ENCODE results near the gene GNAQ. TPM values are rescaled to one million over a fixed set of nuclear protein-coding genes. Genes with fewer than 3 reads are reported as not detected.

The GNAQ gene
- total RNA-seq, 1 experiment from 2014 or later, result 55.5 TPM

- no peak overlapping the region for H3K27ac Mint-ChIP-seq
- peaks cover 56% of the 10 kb centered on the region for H3K4me1 Mint-ChIP-seq
- no peaks in the 10 kb centered on the region for H3K9me3 Mint-ChIP-seq
- TF ChIP-seq ZNF232 (CRISPR knock-in tag; IDR thresholded peaks at IDR 0.05), result no peak
- TF ChIP-seq ZBTB21 (CRISPR knock-in tag; IDR thresholded peaks at IDR 0.05; ENCODE audit: borderline replicate concordance), result no peak
- TF ChIP-seq ATF1 (CRISPR knock-in tag; IDR thresholded peaks at IDR 0.05), result no peak
- TF ChIP-seq ERG (CRISPR knock-in tag; IDR thresholded peaks at IDR 0.05), result no peak
- TF ChIP-seq MYBL2 (CRISPR knock-in tag; IDR thresholded peaks at IDR 0.05), result no peak
- no peak for TF ChIP-seq STAT6 (CRISPR knock-in tag; conservative IDR thresholded peaks at IDR 0.05; ENCODE audit: low read depth)
- no peak for DNase-seq (ENCODE audit: low spot score)
- no peak overlapping the region for H3K4me3 Mint-ChIP-seq
- ChIA-PET CTCF (no interaction called here), POLR2A (no interaction called here)
- H3K36me3 Mint-ChIP-seq, result no peaks in the 10 kb centered on the region
- no peak for ATAC-seq
- H3K27me3 Mint-ChIP-seq (ENCODE audit: low read depth), result no peaks in the 10 kb centered on the region
Measured at GRCh38 chr9:78015241-78015640, 16.4 kb downstream of the GNAQ start.

GRCh38 chr9:78014776-78015175 is 16.8 kb downstream of the GNAQ start:
- H3K27ac Mint-ChIP-seq, result peak overlapping the region; percentile 57
- DNase-seq (ENCODE audit: low spot score), result no peak
- no peaks in the 10 kb centered on the region for H3K36me3 Mint-ChIP-seq
- H3K9me3 Mint-ChIP-seq, result no peaks in the 10 kb centered on the region
- no peaks in the 10 kb centered on the region for H3K27me3 Mint-ChIP-seq (ENCODE audit: low read depth)
- no peak for TF ChIP-seq ZMAT4 (CRISPR knock-in tag; IDR thresholded peaks at IDR 0.05)
- TF ChIP-seq FOXJ3 (CRISPR knock-in tag; IDR thresholded peaks at IDR 0.05; ENCODE audit: borderline replicate concordance), result no peak
- TF ChIP-seq AFF4 (CRISPR knock-in tag; IDR thresholded peaks at IDR 0.05; ENCODE audit: borderline replicate concordance), result no peak
- TF ChIP-seq FOXK1 (CRISPR knock-in tag; IDR thresholded peaks at IDR 0.05), result no peak
- no peak for TF ChIP-seq ZNF512 (CRISPR knock-in tag; IDR thresholded peaks at IDR 0.05; ENCODE audit: borderline replicate concordance)
- no peak overlapping the region for H3K4me3 Mint-ChIP-seq
- ChIA-PET CTCF (interaction anchor here (1.4 kb wide), 1 partner anchor 37 kb away, joined by 3 read pairs; no protein-coding TSS in a partner anchor), POLR2A (no interaction called here)
- peaks cover 57% of the 10 kb centered on the region for H3K4me1 Mint-ChIP-seq
- no peak for ATAC-seq

GRCh38 chr9:78013934-78014333 is 17.7 kb downstream of the GNAQ start:
- CTCF ChIA-PET, result interaction anchor here (1.4 kb wide), 1 partner anchor 36 kb away, joined by 3 read pairs; no protein-coding TSS in a partner anchor
- POLR2A ChIA-PET, result no interaction called here
- Mint-ChIP-seq H3K4me3 (no peak overlapping the region), H3K9me3 (no peaks in the 10 kb centered on the region), H3K27ac (peak overlapping the region; percentile 57; the same call in 1 of the 2 replicates), H3K36me3 (no peaks in the 10 kb centered on the region), H3K4me1 (peaks cover 64% of the 10 kb centered on the region), H3K27me3 (ENCODE audit: low read depth) (no peaks in the 10 kb centered on the region)
- TF ChIP-seq ZNF232 (CRISPR knock-in tag; IDR thresholded peaks at IDR 0.05) (no peak), TEAD1 (CRISPR knock-in tag; IDR thresholded peaks at IDR 0.05) (no peak), EMX1 (CRISPR knock-in tag; IDR thresholded peaks at IDR 0.05) (no peak), ZNF281 (CRISPR knock-in tag; IDR thresholded peaks at IDR 0.05) (no peak)
- DNase-seq (ENCODE audit: low spot score) (no peak), ATAC-seq (no peak)

Data from WTC11 (cell line).